NCI-H2171 (cell line): ENCODE results near the gene EPG5.
A peak's percentile ranks its signal among the peaks of the same experiment; 100 is the strongest.
"Not testable (repeated sequence)": the region's sequence is repeated elsewhere in the genome, so short reads cannot be mapped to it uniquely, and the experiment has no call there.

Experiments
- DNase-seq: peaks from one replicate; lab custom pipeline; 2025; lab: John Stamatoyannopoulos, UW

Gene EPG5

DNA sequence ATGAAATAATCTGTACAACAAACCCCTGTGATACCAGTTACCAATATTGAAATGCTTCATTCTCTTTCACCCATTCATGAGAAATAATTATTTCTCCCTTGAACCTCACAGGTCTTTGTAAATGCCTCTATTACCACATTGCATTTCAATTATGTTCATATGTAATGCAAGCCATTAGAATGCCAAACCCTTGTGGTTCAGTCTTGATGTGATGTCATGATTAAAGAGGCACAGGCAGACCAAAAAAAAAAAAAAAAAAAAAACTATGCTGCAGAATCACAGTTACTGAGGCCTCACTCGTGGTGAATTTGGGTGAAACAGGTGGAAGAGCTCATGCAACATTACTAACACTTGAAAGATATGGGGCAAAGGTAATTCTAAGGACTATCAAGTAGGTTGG is 9.4 kb upstream of the EPG5 start:
- no peak for DNase-seq

DNA sequence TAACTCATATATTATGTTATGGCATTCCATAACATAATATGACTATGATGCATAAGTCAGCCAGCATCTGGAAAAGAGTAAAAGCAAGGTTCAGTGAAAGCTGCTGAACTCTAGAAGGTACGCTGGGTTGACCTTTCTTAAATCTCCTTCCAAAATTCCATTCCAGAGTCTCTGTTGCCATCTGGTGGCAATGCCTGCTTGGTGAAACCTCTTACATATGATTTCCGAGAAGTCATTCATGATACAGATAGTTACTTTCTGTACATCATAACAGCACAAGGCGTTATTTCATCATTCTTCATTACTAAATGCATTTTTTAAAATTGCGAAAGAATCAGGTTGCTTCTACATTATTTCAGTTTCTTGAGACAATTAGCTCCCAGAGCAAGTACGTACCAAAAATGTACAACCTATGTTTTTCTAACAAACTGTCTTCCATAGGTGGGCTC is 7.0 kb upstream of the EPG5 start:
- DNase-seq, result peak; percentile 65

DNA sequence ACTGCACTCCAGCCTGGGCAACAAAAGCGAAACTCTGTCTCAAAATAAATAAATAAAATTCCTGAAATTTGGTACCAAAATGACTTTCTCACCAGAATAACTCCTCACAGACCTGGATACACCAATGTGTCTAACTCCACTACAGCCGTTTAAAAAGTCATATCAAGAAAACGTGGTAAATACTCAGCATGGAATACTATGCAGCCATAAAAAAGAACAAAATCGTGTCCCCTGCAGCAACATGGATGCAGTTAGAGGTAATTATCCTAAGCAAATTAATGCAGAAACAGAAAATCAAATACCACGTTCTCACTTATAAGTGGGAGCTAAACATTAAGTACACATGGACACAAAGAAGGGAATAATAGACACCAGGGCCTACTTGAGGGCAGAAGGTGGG is 2.2 kb downstream of the EPG5 start:
- DNase-seq, result not testable (repeated sequence)

DNA sequence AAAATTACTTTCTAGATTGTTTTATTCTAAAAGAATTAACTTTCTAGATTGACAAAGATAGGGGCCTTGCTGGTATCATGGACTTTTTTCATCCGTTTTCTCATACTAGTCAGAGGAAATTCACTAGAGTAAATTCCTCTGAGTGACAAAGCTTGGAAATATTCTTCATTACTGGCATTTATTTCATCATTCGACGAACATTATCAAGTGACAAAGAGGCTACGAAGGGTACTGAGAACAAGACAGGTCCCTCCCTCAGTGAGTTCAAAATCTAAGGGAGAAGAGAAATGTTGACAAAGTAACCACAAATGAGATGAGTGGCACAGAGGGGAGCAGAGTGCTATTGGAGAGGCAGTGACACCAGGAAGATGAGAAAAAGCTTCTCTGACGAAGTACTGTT is 4.3 kb downstream of the EPG5 start:
- no peak for DNase-seq

DNA sequence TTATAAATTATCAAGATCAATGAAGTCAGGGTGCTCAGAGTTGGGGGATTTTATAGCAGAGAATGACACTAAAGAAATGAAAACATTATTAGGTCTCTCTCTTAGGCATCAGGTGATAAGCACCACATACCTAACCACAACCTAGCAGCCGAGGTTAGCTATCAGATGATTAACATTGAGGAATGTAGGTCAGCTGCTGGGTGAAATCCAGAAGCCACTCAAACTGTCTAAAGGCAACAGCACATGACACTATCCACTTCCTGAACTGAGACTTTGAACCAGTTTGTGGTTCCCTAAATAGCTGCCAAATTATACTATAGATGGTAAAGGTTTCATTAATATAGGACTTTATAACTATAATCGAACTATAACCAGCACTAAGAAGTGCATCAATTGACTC is 4.7 kb downstream of the EPG5 start:
- no peak for DNase-seq

DNA sequence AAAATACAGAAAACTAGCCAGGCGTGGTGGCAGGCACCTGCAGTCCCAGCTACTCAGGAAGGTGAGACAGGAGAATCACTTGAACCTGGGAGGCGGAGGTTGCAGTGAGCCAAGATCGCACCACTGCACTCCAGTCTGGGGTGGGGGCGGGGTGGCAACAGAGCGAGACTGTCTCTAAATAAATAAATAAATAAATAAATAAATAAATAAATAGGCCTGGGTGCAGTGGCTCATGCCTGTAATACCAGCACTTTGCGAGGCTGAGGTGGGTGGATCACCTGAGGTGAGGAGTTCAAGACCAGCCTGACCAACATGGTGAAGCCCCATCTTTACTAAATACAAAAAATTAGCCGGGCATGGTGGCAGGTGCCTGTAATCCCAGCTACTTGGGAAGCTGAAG is 7.6 kb downstream of the EPG5 start:
- not testable (repeated sequence) for DNase-seq

DNA sequence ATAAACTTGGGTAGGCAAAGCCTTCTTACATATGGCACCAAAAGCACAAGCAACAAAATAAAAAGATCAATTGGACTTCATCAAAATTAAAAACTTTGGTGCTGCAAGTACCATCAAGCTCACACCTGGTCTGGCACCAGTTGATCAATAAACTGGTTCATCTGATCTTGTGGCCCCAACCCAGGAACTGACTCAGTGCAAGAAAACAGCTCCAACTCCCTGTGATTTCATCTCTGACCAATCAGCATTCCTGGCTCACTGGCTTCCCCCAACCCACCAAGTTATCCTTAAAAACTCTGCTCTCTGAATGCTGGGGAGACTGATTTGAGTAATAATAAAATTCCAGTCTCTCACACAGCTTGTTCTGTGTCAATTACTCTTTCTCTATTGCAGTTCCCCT is 8.4 kb downstream of the EPG5 start:
- no peak for DNase-seq

DNA sequence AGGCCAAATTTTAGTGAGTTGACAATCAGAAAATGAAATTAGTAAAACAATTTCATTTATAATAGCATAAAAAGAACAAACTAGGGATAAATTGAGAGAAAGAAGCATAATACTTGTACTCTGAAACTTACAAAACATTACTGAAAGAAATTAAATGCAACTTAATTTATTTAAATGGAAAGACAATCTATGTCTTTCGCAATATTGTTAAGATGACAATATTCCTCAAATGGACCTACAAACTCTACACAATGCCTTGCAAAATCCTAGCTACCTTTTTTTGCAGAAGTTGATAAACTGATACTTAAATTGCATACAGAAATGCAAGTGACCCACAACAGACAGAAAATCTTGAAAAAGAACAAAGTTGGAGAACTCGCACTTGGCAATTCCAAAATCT is 9.1 kb downstream of the EPG5 start:
- DNase-seq, result no peak

DNA sequence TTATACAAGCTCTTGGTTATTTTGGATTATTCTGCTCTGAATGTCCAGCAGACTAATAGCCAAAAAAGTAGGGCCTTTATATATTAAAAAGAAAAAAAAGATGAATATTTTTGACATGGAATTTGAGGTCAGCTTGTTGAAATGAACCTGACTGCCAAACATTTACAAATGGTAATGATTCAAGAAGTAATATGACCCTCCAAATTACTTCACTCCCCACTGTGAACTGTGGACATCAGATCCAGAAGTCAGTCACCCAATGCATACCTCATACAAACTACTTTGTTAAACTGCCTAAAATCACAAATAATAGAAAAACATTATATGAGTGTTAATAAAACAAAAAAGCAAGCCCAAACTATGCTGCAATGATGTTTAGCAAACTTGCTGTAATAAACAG is 10.0 kb downstream of the EPG5 start:
- DNase-seq, result no peak

DNA sequence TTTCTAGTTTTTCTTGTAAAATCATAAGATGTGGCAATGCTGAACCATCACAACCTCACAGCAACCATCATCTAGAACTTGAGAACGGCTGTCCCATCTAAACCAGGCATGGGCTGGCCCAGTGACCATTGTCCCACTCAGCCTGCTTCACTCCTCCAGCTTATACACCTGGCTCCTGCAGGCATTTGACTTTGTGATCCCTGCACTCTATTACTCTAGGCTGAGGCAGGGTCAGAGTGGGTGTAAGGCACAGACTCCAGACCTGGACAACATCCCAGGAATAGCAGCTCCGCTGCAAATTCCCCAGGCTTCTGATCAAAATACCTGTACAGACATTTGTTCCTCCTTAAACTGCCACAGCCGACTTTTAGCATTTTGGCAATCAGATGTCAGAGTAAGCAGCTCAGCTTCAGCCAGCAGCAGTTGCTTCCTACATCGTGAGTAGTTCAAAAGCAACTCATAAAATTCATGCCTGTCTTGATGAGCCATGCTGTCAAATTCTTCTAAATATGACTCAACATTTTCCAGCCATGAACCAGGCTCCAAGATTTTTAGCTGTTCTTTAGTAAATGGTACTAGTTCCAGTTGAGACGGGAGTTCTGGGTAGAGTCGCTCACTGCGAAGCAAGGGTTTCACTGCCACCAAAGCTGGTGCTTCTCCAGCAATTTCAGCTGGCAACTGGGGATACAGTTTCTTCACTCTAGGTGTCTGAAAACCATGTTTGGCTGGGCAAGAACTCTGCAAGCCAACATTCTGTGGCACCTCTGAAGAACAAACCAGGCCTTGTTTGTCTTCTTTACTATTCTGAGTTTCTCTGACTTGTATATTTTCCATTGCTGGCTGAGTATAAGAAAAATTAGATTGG is 12.8 kb downstream of the EPG5 start:
- DNase-seq, result no peak

DNA sequence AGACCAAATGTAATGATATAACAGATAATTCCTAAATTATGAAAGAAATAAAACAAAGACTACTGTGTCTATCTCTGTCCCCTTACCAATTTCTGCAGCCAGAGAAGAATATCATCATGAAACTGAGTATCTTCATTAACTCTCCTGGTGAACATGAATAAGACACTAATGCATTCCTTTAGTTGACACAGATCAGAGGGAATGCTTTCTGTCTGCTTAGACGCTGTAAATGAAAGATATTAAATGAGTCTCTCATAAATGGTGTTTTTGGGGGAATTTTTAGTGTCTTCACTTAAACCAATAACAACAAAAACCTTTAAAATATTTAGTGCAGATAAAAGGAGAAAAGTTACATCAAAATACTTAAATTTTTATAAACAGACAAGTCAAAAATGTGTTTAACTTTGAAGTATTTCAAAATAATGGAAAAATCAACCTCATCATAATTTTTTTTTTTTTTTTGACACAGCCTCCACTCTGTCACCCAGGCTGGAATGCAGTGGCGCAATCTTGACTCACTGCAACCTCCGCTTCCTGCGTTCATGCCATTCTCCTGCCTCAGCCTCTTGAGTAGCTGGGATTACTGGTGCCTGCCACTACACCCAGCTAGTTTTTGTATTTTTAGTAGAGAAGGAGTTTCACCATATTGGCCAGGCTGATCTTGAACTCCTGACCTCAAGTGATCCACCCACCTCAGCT is 16.0 kb downstream of the EPG5 start:
- DNase-seq, result no peak

DNA sequence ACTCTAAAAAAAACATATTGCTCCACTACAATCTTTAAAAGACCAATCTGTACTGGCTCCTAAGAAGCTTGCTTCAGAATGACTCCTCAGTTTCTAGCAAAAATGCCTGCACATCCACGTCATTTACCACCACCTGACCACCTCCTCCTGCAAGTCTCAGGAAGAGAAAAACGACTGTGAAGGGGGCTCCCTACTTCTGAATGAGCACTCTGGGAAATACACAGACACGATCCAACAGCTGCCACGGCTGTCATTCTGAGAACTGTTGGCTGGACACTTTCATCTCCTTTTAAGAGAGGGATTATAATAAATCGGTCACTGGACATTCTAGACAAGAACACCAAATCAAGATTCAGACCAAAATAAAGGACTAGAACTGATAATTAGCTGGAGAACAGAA is 21.5 kb downstream of the EPG5 start:
- DNase-seq, result no peak

DNA sequence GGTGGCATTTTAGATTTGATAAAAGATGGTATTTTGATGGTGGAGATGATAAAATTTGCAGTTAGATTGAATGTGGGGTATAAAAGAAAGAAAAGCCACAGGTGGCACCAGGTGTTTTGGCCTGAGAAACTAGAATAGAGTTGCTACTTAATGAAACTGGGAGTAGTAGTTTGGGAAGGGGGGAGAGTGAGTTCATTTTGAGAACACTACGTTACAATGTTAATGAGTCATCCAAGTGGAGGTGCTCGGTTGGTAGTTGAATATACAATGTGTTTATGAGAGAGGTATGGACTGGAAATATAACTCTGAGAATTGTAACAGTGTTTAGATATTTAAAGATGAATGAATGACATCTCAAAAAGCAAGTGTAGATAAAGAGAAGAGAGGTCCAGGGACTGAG is 26.4 kb downstream of the EPG5 start:
- DNase-seq, result no peak

DNA sequence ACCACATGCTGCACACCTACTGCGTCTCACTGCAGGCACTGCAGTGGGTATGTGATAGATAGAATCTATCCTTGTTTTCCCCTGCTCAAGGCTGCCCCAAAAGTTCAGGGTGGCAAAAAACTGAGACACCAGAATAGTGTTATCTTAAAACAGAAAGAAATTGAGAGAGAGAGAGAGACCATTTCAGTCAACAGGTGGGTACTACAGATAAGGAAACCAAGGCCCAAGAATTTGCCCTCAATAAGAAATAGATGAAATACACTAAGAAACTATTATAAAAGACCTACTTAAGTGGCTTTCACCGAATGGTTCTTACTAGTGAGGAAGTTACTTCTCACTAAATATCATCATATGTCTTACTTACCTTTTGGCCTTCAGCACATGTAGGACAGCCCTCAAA is 27.9 kb downstream of the EPG5 start:
- DNase-seq, result no peak

DNA sequence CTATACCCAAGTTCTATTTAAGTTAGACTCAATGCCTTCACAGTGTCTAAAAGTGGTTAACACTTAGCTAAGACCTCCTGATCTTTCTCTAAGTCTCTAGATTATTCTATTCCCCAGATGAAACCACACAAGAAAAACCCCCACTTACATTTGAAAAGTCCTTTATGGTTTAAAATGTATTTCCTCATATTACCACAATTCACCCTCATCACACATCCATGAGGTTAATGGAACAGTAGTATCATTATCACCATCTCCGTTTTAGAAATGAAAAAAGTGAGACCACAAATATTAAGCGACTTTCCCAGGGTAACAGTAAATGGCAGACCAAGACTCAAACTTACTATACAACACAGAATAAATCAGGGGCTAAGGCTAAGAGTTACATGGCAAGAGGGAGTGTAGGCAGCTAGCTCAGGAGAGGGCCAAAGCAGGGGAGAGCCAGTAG is 28.6 kb downstream of the EPG5 start:
- no peak for DNase-seq

DNA sequence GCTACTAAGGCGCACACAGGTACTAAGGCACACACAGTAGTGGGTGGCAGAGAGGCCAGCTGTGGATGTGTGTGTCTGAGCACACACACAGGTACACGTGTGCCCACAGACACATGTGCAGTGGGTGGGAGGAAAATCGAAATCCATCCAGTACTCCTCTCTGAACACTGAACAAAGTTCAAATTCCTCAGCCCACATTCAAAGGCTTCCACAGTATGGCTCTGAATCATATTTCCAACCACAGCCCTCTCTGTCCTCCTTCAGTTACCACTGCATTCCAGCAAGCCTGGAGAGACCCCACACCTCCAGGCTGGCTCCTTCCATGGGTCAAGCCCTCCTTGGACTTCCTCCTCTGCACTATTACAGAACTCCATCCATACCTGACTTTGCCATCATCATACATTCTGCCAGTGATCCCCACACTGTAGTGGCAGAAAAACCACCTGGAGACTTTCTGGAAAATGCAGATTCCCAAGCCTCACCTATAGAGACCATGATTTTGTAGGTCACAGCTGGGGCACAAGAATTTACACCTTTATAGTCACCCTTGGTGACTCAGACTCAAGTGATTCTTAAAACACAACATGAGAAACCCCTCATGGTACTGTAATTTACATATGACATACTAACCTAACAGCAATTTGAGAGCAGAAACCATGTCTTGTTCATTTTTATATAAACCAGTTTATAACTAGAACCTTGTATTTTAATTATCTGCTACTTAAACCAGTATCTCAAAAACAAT is 31.4 kb downstream of the EPG5 start:
- DNase-seq, result no peak

DNA sequence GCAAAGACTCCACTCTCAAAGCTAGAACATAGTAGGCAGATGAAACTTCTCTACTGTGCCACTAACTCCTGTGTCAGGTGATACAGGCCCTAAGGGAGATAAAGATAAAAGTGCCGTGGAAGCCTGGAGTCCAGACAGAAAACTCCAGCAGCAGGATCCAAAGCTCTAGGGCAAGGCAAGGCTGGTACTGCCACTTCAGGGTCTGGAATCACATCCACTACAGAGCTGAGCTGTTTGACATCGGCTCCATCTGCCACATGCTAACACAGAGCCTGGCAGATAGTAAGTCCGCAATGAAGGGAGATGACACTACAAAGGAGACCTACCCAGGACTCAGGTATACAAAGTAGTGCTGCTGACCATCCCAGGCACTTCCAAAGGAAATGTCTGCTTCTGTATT is 34.4 kb downstream of the EPG5 start:
- no peak for DNase-seq

DNA sequence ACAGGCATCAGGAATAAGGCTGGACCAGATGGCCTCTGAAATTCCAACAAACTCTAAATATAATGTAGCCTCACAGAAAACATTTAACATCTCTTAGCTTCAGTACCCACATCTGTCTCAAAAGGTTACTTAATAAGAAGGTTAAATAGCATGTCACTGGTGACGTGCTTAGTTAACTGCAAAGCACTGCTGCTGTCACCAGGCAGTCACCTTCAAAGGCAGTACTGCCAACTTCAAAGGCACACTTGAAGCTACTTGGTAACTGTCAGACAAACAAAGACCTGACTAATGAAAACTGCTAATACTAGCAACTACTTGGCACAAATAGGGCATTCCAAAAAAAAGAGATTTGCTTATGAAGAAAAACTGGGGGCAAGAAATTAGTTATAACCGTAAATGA is 36.2 kb downstream of the EPG5 start:
- DNase-seq, result no peak

DNA sequence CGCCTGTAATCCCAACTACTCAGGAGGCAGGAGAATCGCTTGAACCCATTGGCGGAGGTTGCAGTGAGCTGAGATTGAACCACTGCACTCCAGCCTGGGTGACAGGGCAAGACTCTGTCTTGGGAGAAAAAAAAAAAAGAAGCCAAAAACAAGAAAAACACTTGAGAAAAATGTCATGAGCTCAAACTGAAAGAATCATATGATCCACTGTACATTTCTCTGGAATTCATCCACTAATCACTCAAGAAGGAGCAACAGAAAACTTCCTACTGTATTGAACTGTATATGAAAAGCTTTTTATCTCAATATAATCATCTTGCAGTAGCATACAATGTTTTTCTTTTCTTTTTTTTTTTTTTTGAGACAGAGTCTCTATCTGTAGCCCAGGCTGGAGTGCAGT is 40.4 kb downstream of the EPG5 start:
- DNase-seq, result no peak

DNA sequence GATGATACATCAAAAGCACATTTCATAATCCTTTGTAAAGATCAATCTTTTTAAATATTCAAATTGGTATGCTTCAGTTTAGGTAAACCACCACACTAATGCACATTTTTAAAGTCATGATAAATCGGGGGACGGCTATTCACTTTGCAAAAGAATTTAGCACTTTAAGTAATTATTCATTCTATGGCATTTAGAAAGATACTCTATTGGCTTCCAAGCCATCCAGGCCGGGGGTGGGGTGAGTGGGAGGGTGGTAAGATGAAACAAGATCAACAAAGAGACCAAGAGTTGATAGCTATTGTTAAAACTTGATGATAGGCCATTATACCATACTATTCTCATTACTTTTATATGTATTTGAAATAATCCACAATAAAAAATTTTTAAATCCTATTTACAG is 41.0 kb downstream of the EPG5 start:
- DNase-seq, result no peak

DNA sequence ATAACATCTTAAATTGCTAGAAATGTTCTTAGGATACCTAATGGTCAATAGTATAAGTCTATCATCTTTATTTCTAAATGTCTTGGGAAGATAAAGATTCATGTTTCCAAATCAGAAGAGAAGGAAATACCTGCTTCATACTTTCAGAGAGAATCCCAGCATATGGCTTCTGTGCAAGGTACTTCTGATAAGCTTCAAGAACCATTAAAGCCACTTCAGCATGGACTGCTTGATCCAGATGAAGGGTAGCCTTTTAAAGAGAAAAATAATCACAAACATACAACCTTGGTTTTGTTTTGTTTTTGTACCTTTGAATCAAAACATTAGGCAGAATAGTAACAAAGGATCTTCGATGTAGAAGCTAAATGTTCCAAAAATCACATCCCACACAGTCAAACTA is 44.0 kb downstream of the EPG5 start:
- no peak for DNase-seq

DNA sequence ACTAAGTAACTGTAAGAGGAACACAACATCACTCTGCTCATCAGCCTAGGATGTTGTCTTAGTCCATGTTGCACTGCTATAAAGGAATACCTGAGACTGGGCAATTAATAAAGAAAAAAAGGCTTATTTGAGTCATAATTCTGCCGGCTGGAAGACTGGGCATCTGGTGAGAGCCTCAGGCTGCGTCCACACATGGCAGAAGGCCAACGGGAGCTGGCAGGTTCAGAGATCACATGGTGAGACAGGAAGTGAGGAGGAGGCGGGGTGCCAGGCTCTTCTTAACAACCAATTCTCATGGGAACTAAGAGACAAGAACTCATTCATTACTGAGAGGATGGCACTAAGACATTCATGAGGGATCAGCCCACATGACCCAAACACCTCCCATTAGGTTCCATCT is 46.8 kb downstream of the EPG5 start:
- peak; percentile 23 for DNase-seq

DNA sequence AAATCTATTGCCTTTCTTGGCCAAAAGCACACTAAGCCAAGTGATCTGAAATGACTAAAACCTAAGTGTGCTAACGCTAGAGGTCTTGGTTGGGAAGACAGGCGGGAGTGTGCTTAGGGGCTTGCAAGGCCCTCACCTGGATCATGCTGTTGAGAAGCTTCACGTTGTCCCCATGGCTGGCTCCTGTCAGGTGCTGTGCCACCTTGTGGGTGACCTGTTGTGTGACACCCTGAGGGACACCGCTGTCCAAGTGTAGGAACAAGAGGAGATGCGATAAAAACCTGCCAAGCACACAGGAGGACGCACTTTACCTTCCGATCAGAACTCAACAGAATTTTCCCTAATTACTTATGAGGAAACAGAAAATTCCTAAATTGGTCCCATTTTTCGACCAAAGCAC is 50.8 kb downstream of the EPG5 start:
- no peak for DNase-seq
